Motor neuron (in vitro differentiated cells): ENCODE measurements around the gene ZC3H18. TPM values are rescaled to one million over a fixed set of nuclear protein-coding genes. Genes with fewer than 3 reads are reported as not detected.
A peak's percentile ranks its signal among the peaks of the same experiment; 100 is the strongest.

ENCODE experiments used
- ATAC-seq, 8 experiments: fragments of 200-7000 bp; cut with Tn5 transposase; replicated peaks in 6 of 8; 2 replicates each; pipeline ENCODE4 v1.8.0; 2021; ENCODE audit warnings: mild to moderate bottlenecking in 8 of 8, moderate library complexity in 8 of 8
- H3K27ac ChIP-seq, 2 donors: fragments of 250-450 bp; sonication (Bioruptor Pico); 2 replicates each; pipeline ENCODE4 v1.9.0; 2021; ENCODE audit warnings: antibody characterized with exemption in 2 of 2, mild to moderate bottlenecking in 2 of 2, moderate library complexity in 1 of 2
- H3K4me1 ChIP-seq, 2 donors: fragments of 250-450 bp; sonication (Bioruptor Pico); replicated peaks in 1 of 2; 2 replicates each; pipeline ENCODE4 v1.6.1; 2021; ENCODE audit warnings: antibody characterized with exemption in 2 of 2, mild to moderate bottlenecking in 2 of 2, moderate library complexity in 1 of 2
- H3K4me3 ChIP-seq, 5 donors: fragments of 250-450 bp; sonication (Bioruptor Pico); 2 replicates each; pipeline ENCODE4 v1.9.0; 2021; ENCODE audit warnings: antibody characterized with exemption in 5 of 5, mild to moderate bottlenecking in 5 of 5, moderate library complexity in 4 of 5
- WGBS, 10 experiments: fragments of 450-650 bp; shearing (Covaris generic); methylation state at CpG; one replicate each; pipeline ENCODE4 v1.0.0; 2022; 5-methylcytosine and 5-hydroxymethylcytosine counted together
- in situ Hi-C, 9 experiments: fragments of 400-800 bp; cut with MboI; loops; one replicate each; pipeline ENCODE4 v1.15.0; 2021; ENCODE audit warnings: low sequenced_read_pairs in 9 of 9, low pct_unique_long_range_greater_than_20kb in 2 of 9; ENCODE audit not compliant: unreplicated experiment in 9 of 9
- total RNA-seq, 8 experiments: library from RNA; unstranded; fragments of 300-600 nt; gene quantifications; 2 replicates each; pipeline versions ENCODE4 v1.2.3 to v1.2.4, GENCODE V29; 2022

Gene ZC3H18
- total RNA-seq, 8 experiments from 2014 or later, result 13.9 to 36.9 (median 18.4) TPM

DNA sequence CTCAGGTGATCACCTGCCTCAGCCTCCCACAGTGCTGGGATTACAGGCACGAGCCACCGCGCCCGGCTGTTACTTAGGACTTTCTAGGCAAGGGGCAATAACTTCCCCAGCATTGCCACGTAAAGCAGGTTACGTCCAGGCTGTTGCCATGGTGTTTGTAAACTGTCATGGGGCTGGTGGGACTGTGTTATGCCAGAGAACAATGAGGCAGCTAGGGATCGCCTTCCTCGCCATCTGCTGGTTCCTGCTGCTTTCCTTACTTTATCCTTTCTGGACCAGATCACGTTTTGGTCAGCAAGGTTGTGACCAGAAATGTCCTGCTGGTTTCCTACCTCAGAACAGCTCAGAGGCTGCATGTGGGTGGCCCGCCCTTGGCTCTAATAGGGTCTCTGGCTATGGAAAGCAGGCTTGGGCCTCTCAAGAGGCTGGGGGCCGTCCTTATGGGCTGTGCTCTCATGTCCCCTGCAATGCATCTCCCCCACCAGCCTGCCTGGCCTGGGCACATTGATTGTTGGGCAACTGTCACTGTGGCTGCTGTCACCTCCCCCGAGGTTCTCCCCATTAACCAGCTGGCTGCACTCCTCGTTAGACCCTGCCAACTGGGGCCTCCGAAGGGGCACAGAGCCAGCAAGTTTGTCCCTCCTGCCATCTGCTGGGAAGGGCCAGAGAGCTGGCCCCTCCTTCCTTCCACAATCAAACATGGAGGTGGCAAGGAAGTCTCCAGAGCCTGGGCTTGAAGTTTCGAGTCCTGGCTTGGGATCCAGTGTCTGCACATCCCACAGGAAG lies 28.2 kb upstream of the ZC3H18 start:
- Histone ChIP-seq H3K27ac (no peak overlapping the region), H3K4me1 (no peaks in the 10 kb centered on the region), H3K4me3 (no peak overlapping the region)
- 46 to 88% (median 69%) methylated on average over 1 to 7 of the region's 15 CpGs; no CpG with 5 or more reads in 3 of the 10 experiments for WGBS, 10 experiments
- ATAC-seq, result no peak
- in situ Hi-C loops, result loop anchor here in 2 of 9 experiments (25.0 kb wide), 2 partner anchors 105 to 580 kb away; partner anchors contain the start of gene BANP (in 1 of the 2)

DNA sequence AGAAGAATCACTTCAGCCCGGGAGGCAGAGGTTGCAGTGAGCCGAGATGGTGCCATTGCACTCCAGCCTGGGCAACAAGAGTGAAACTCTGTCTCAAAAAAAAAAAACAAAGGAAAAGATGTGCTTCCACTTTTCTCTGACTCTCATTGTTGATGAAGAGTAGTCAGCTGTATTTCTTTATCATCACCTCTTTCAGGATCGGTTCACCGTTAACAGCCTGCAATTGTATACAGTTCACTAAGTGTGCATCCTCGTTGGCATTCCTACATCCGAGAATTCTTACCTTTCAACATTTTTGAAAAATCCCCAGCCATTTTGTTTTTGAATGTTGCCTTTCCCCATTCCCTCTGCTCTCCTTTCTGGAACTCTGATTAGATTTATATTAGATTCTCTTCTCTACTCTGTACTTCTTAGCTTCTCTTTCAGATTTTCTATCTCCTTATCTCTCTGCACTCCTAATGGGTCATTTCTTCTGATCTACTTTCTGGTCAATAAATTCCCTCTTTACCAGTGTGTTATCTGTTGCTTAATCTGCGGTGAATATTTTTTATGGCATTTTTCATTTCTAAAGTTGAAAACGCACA lies 26.9 kb upstream of the ZC3H18 start:
- no peak for ATAC-seq
- H3K27ac ChIP-seq, result no peak overlapping the region
- no peaks in the 10 kb centered on the region for H3K4me1 ChIP-seq
- in situ Hi-C loops, result loop anchor here in 2 of 9 experiments (25.0 kb wide), 2 partner anchors 106 to 581 kb away; partner anchors contain the start of gene BANP (in 1 of the 2)
- 42 to 89% (median 51%) methylated on average over 2 to 8 of the region's 8 CpGs for WGBS, 10 experiments
- H3K4me3 ChIP-seq, result no peak overlapping the region

GRCh38 chr16:88545781-88546180 lies 24.4 kb upstream of the ZC3H18 start:
- no peak overlapping the region for H3K27ac ChIP-seq
- no peak for ATAC-seq
- in situ Hi-C loops, result loop anchor here in 2 of 9 experiments (25.0 kb wide), 2 partner anchors 108 to 583 kb away; partner anchors contain the start of gene BANP (in 1 of the 2)

GRCh38 chr16:88548131-88548874 lies 21.9 kb upstream of the ZC3H18 start:
- Histone ChIP-seq H3K4me3 (no peak overlapping the region), H3K4me1 (no peaks in the 10 kb centered on the region), H3K27ac (no peak overlapping the region)
- in situ Hi-C loops, result loop anchor here in 2 of 9 experiments (25.0 kb wide), 2 partner anchors 111 to 586 kb away; partner anchors contain the start of gene BANP (in 1 of the 2)
- peak in 1 of 8 experiments; percentile 15 for ATAC-seq
- 31 to 100% (median 70%) methylated on average over 1 to 8 of the region's 15 CpGs for WGBS, 10 experiments

More at GRCh38 chr16:88545781-88546180, 24.4 kb upstream of the ZC3H18 start:
- 24 to 100% (median 80%) methylated on average over 1 to 3 of the region's 7 CpGs; no CpG with 5 or more reads in 4 of the 10 experiments for WGBS, 10 experiments
- no peaks in the 10 kb centered on the region for H3K4me1 ChIP-seq
- no peak overlapping the region for H3K4me3 ChIP-seq

DNA sequence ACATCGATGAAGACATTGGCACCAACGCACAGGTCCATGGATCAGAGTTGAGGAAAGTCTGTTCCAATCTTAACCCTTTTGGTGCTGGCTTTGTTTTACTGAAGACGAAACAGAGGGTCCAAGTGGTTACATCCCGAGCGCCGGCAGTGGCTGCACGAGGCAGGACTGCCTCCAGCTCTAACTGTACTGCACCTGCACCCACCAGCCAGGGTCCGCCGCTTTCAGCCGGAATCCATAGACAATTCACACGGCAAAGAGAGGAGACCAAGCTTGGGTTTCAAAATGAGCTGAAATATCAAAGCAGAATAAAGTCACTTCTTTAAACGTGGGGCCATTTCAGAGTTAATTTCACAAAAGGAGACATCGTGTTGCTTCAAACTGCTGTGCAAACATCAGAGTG lies 21.2 kb upstream of the ZC3H18 start:
- Histone ChIP-seq H3K4me1 (no peaks in the 10 kb centered on the region), H3K27ac (no peak overlapping the region), H3K4me3 (no peak overlapping the region)
- WGBS, 10 experiments, result 66 to 95% (median 74%) methylated on average over 2 to 13 of the region's 13 CpGs; no CpG with 5 or more reads in 3 of the 10 experiments
- in situ Hi-C loops, result loop anchor here in 2 of 9 experiments (25.0 kb wide), 2 partner anchors 112 to 587 kb away; partner anchors contain the start of gene BANP (in 1 of the 2)
- ATAC-seq, result no peak

GRCh38 chr16:88549671-88550245 lies 20.4 kb upstream of the ZC3H18 start:
- no peak for ATAC-seq
- in situ Hi-C loops, result loop anchor here in 2 of 9 experiments (25.0 kb wide), 2 partner anchors 112 to 587 kb away; partner anchors contain the start of gene BANP (in 1 of the 2)
- Histone ChIP-seq H3K27ac (no peak overlapping the region), H3K4me3 (no peak overlapping the region), H3K4me1 (no peaks in the 10 kb centered on the region)
- WGBS, 10 experiments, result 0 to 69% (median 67%) methylated on average over 1 to 9 of the region's 12 CpGs; no CpG with 5 or more reads in 3 of the 10 experiments

DNA sequence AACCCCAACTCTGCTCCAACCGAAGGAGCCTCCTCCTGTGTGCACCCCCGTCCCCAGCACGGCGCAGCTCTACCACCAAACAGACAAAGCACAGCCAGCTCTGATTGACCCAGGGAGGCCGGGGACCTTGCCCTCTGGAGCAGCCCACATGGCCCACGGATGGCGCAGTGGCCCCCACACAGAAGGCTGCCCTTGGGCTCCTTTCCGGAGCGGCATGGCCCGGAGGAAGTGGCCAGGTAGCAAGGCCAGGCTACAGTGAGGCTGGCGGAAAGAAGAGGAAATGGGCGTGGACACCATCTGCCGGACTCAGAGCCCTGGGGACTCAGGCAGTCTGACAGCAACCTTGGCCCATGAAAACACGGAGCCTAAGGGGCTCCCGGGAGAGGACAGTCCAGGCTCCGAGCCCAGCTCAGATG lies 19.9 kb upstream of the ZC3H18 start:
- H3K27ac ChIP-seq, result no peak overlapping the region
- no peaks in the 10 kb centered on the region for H3K4me1 ChIP-seq
- WGBS, 10 experiments, result 14 to 100% (median 90%) methylated on average over 1 to 4 of the region's 16 CpGs; no CpG with 5 or more reads in 4 of the 10 experiments
- no peak overlapping the region for H3K4me3 ChIP-seq
- in situ Hi-C loops, result no loop called here
- peak in 6 of 8 experiments; percentile 30 to 82 (median 44) for ATAC-seq

- no peaks in the 10 kb centered on the region for H3K4me1 ChIP-seq
- peak in 1 of 8 experiments; percentile 34 for ATAC-seq
- WGBS, 10 experiments, result 53 to 80% (median 67%) methylated on average over 3 to 9 of the region's 10 CpGs; no CpG with 5 or more reads in 6 of the 10 experiments
- H3K4me3 ChIP-seq, result no peak overlapping the region
- in situ Hi-C loops, result no loop called here
- H3K27ac ChIP-seq, result no peak overlapping the region
Measured at GRCh38 chr16:88552166-88552565, 18.0 kb upstream of the ZC3H18 start.

- ATAC-seq, result no peak
Measured at GRCh38 chr16:88552815-88553214, 17.4 kb upstream of the ZC3H18 start.

GRCh38 chr16:88553739-88554138 lies 16.5 kb upstream of the ZC3H18 start:
- in situ Hi-C loops, result no loop called here
- Histone ChIP-seq H3K4me3 (no peak overlapping the region), H3K27ac (no peak overlapping the region), H3K4me1 (no peaks in the 10 kb centered on the region)
- 20 to 82% (median 66%) methylated on average over 1 to 14 of the region's 16 CpGs; no CpG with 5 or more reads in 4 of the 10 experiments for WGBS, 10 experiments
- ATAC-seq, result no peak

More at GRCh38 chr16:88552815-88553214, 17.4 kb upstream of the ZC3H18 start:
- in situ Hi-C loops, result no loop called here
- Histone ChIP-seq H3K4me3 (no peak overlapping the region), H3K27ac (no peak overlapping the region), H3K4me1 (no peaks in the 10 kb centered on the region)
- WGBS, 10 experiments, result 40 to 69% (median 60%) methylated on average over 1 to 8 of the region's 13 CpGs; no CpG with 5 or more reads in 6 of the 10 experiments

GRCh38 chr16:88554711-88555264 lies 15.4 kb upstream of the ZC3H18 start:
- in situ Hi-C loops, result no loop called here
- Histone ChIP-seq H3K4me3 (no peak overlapping the region), H3K27ac (no peak overlapping the region), H3K4me1 (no peaks in the 10 kb centered on the region)
- 24 to 80% (median 38%) methylated on average over 2 to 8 of the region's 15 CpGs; no CpG with 5 or more reads in 5 of the 10 experiments for WGBS, 10 experiments
- ATAC-seq, result peak in 4 of 8 experiments; percentile 14 to 43 (median 31)
